Putamen (tissue), 1 donor: ENCODE data around the gene ALDH1A1.
"Not testable (repeated sequence)": the region's sequence is repeated elsewhere in the genome, so short reads cannot be mapped to it uniquely, and the experiment has no call there.

ENCODE experiments used
- DNase-seq: peaks from one replicate; pipeline ENCODE4 v3.0.0-alpha.2; 2016; ENCODE audit warnings: low spot score

ALDH1A1 gene

GRCh38 chr9:72943844-72944462 is 8.9 kb downstream of the ALDH1A1 start:
- DNase-seq, result no peak

GRCh38 chr9:72942451-72942850 is 10.4 kb downstream of the ALDH1A1 start:
- DNase-seq, result no peak

- DNase-seq, result not testable (repeated sequence)
Measured at GRCh38 chr9:72939581-72939980, 13.3 kb downstream of the ALDH1A1 start.

GRCh38 chr9:72937545-72937944 is 15.3 kb downstream of the ALDH1A1 start:
- no peak for DNase-seq

GRCh38 chr9:72936679-72937078 is 16.2 kb downstream of the ALDH1A1 start:
- no peak for DNase-seq

- no peak for DNase-seq
Measured at GRCh38 chr9:72936266-72936665, 16.6 kb downstream of the ALDH1A1 start.

GRCh38 chr9:72935595-72935994 is 17.3 kb downstream of the ALDH1A1 start:
- no peak for DNase-seq

GRCh38 chr9:72933730-72934665 is 18.9 kb downstream of the ALDH1A1 start:
- DNase-seq, result no peak

GRCh38 chr9:72932619-72933018 is 20.2 kb downstream of the ALDH1A1 start:
- no peak for DNase-seq

GRCh38 chr9:72931897-72932296 is 21.0 kb downstream of the ALDH1A1 start:
- no peak for DNase-seq

GRCh38 chr9:72931437-72931836 is 21.4 kb downstream of the ALDH1A1 start:
- DNase-seq, result no peak

- DNase-seq, result no peak
Measured at GRCh38 chr9:72930828-72931227, 22.0 kb downstream of the ALDH1A1 start.

GRCh38 chr9:72929542-72929941 is 23.3 kb downstream of the ALDH1A1 start:
- no peak for DNase-seq

GRCh38 chr9:72928042-72928507 is 24.8 kb downstream of the ALDH1A1 start:
- no peak for DNase-seq

GRCh38 chr9:72926506-72926905 is 26.3 kb downstream of the ALDH1A1 start:
- no peak for DNase-seq

- DNase-seq, result no peak
Measured at GRCh38 chr9:72925891-72926290, 27.0 kb downstream of the ALDH1A1 start.

GRCh38 chr9:72925126-72925789 is 27.6 kb downstream of the ALDH1A1 start:
- DNase-seq, result no peak

GRCh38 chr9:72924154-72924790 is 28.6 kb downstream of the ALDH1A1 start:
- no peak for DNase-seq

GRCh38 chr9:72923077-72923476 is 29.8 kb downstream of the ALDH1A1 start:
- DNase-seq, result no peak

GRCh38 chr9:72921888-72922654 is 30.8 kb downstream of the ALDH1A1 start:
- no peak for DNase-seq

GRCh38 chr9:72919246-72919945 is 33.5 kb downstream of the ALDH1A1 start:
- DNase-seq, result no peak
